ENCODE data around the gene MBD3L5.
A peak's percentile ranks its signal among the peaks of the same experiment; 100 is the strongest.
"Not testable (repeated sequence)": the region's sequence is repeated elsewhere in the genome, so short reads cannot be mapped to it uniquely, and the experiment has no call there.

Gene MBD3L5

DNA sequence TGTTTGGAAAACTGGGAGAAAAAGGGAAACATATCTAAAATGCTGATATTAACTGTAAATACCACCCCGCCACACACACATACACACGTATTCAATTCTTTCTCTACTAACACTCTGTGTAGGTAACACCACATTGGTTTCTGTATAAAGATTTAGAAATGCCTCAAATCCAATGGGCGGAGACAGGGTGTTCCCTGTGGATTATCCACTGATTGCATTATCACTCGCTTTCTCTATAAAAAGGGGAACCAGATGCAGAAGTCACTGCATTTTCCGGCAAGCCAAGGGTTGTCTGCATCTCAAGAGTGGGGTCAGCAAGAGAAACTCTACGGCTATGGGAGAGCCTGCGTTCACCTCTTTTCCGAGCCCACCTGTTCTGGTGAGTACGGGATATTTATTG lies at the start of gene MBD3L5:
Gene MBD3L5, plus strand, starts transcription at position 301 of the 400 bp plus-strand sequence. Its CDS starts 34 bp downstream, at position 335.
- not testable (repeated sequence) for DNase-seq

- no peak for DNase-seq
These were observed 46.9 kb upstream of the MBD3L5 start for GRCh38 chr19:6983448-6983847.

DNA sequence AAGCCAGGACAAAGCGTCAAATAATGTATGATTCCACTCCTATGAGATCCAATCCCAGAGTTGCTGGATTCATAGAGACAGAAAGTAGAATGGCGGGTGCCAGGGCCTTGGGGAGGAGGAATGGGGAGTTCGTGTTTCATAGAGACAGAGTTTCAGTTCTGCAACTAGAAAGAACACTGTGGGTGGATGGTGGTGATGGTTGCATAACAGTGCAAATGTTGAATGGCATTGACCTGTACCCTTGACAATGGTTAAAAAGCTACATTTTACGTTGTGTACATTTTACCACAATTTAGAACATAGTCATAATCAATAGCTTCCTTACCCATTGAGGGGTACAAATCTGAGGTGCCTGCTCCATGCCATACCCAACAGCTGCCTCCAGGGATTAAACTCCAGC lies 42.5 kb upstream of the MBD3L5 start:
- DNase-seq = no peak

- no peak for DNase-seq
These were observed 42.1 kb upstream of the MBD3L5 start for GRCh38 chr19:6988257-6988656.

DNA sequence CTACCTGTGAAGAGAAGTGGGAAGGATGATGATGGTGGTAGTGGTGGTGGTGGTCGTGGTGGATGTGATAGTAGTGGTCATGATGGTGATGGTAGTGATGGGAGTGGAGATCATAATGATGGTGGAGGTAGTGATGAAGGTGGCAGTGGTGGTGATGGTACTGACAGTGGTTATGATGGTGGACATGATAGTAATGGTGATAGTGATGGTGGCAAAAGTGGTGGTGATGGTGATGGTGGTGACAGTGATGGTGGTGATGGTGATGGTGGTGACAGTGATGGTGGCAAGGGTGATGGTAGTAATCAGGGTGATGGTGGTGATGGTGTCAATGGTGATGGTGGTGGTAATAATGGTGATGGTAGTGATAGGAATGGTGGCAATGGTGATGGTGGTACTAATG lies 35.3 kb upstream of the MBD3L5 start:
- no peak for DNase-seq

DNA sequence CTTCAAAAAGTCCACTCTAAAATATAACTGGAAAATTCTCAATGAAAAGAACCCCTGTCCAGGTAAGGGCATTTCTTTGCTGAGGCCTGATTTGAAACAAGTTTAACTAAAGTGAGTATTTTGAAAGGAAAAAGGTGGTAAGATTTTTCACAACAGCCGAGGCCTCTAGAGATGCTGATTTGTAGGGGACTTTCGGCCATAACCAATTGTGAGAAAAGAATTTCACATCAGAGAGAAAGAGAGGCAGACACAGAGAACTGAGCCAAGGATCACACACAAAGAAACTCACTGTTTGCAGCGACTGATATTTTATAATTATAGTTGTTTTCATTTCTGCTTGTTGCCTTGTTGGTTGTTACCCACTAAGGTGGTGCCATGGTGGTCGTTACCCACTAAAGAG lies 33.6 kb upstream of the MBD3L5 start:
- no peak for DNase-seq

DNA sequence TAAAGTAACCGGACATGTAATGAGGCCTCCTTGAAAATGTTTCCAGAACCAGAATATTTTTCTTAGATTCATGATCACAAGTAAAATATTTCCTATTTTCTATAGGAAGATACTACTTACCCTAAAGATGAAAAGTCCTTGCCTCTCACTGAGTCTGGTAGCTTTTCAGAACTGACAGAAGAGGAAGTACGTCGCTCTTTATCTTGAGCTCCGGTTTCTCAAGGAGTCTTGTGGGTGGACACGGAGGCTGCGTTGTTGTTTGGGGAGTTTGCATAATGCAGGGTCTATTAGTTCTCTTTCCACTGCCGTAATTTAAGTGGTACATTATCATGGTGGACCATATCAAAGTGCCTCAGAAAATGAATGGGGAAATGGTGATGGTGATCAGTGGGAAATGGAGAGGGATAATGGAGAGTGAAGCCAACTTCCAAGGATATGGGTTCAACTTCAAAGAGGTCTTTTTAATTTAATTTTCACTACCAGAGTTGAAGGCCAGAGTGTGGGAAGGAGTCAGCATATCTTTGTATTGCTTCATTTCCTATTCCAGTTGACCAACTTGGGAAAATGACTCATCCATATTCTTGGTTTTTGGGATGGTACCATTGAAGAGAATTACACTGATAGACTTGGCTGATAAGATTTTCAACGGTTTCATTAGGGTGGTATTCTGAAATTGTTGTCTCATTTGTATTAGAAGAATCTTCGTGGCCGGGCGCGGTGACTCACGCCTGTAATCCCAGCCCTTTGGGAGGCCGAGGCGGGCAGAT lies 32.5 kb upstream of the MBD3L5 start:
- peak; percentile 35 for DNase-seq

DNA sequence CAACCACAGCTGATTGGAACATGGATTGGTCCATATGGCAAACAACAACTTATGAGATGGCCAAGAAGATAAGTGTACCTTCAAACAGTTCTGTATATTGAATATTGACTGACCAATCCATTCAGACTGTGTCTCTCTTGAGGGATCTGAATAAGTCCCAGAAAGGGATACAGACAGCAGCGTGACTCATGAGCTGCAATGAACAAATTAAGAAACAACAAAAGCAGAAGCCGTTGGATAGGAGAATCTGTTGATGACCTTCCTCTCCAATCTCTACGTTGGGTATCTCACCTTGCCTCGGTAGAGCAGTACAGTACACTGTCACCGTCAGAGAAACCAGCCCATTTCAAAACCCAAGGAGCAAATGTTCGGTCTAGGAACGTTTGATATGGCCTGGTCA lies 30.4 kb upstream of the MBD3L5 start:
- no peak for DNase-seq

- DNase-seq = no peak
These were observed 30.0 kb upstream of the MBD3L5 start for GRCh38 chr19:7000333-7000732.

DNA sequence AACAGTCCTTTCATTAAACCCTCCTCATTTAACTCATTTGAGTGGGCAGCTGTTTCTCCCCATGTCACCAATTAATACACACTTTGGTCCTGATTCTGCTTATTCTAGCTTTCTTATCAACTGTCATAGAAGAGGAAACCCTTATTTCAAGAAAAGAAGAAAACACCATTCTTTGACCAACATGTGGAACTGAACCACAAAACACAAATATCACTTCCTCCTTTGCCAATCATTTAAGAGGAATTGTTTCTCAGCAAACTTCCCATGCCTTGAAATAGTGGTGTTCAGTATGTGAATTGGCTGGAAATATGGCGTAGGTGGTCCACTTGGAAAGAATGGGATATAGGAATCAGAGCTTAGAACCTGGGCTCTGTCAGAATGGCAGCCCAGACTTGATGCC lies 29.6 kb upstream of the MBD3L5 start:
- DNase-seq = no peak

DNA sequence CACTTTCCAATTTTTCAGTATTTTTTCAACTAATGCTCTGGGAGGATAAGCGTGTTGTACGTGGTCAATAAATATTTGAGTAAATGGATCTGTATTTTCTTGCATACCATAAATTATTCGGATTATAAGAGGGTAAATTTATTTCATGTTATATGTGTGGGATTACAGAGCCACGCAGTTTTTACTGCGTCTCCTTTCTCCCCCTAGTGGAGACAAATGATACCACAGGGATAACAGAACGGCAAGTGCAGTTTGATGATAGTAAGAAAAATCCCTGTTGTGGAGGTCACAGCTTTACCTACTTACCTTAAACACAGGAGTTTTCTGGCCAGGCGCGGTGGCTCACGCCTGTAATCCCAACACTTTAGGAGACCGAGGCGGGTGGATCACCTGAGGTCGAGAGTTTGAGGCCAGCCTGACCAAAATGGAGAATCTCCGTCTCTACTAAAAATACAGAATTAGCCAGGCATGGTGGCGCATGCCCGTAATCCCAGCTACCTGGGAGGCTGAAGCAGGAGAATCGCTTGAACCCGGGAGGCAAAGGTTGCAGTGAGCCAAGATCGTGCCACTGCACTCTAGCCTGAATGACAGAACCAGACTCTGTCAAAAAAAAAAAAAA lies 26.0 kb upstream of the MBD3L5 start:
- DNase-seq = no peak

GRCh38 chr19:7006135-7006704 lies 24.2 kb upstream of the MBD3L5 start:
- no peak for DNase-seq

GRCh38 chr19:7007859-7008258 lies 22.5 kb upstream of the MBD3L5 start:
- DNase-seq = no peak

GRCh38 chr19:7010722-7011593 lies 19.4 kb upstream of the MBD3L5 start:
- no peak for DNase-seq

- DNase-seq = peak; percentile 14
These were observed 16.7 kb upstream of the MBD3L5 start for GRCh38 chr19:7013678-7014077.

- DNase-seq = no peak
These were observed 11.6 kb upstream of the MBD3L5 start for GRCh38 chr19:7018828-7019227.

- DNase-seq = not testable (repeated sequence)
These were observed 9.0 kb upstream of the MBD3L5 start, which contains the start of gene MBD3L2B for GRCh38 chr19:7021331-7021730. Gene MBD3L2B (minus strand): TSS chr19:7021431. CDS start chr19:7021397, 34 bp downstream.

- DNase-seq = not testable (repeated sequence)
These were observed 1.6 kb upstream of the MBD3L5 start for GRCh38 chr19:7028790-7029189.

GRCh38 chr19:7040079-7040478 lies 9.7 kb downstream of the MBD3L5 start, which contains the start of gene MBD3L4:
Gene MBD3L4 (minus strand): TSS chr19:7040179. CDS start chr19:7040144, 35 bp downstream.
- not testable (repeated sequence) for DNase-seq

- not testable (repeated sequence) for DNase-seq
These were observed 11.2 kb downstream of the MBD3L5 start for GRCh38 chr19:7041563-7041962.

GRCh38 chr19:7049021-7049420 lies 18.6 kb downstream of the MBD3L5 start, which contains the start of gene MBD3L2:
Gene MBD3L2 (plus strand): TSS chr19:7049321. CDS start chr19:7049374, 53 bp downstream.
- DNase-seq = not testable (repeated sequence)

GRCh38 chr19:7051421-7051820 lies 21.0 kb downstream of the MBD3L5 start:
- not testable (repeated sequence) for DNase-seq

DNA sequence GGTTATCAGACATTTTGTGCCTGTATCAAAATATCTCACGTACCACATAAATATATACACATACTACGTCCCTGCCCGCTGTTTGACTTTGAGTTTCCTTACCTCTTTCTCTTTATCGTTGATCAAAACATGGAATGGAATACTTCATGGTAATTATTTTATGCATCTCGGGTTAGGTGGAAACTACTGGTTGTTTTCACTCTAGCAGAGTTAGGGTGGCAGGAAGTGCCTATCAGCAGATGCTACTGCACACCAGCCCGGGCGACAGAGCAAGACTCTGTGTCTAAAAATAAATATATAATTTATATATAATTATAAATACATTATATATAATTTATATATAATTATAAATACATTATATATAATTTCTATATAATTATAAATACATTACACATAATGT lies 22.5 kb downstream of the MBD3L5 start:
- not testable (repeated sequence) for DNase-seq
